GM19468 (cell line): Measurements from ENCODE around the gene GPR78.

Experiments used
- ATAC-seq: cut with Tn5 transposase; IDR thresholded peaks from one replicate; pipeline ENCODE4 v1.9.1; 2021; ENCODE audit warnings: mild to moderate bottlenecking, moderate library complexity, moderate number of reproducible peaks; ENCODE audit not compliant: unreplicated experiment; ENCODE audit errors: extremely low read depth

GPR78 gene

GRCh38 chr4:8580321-8581093 is at the start of gene GPR78:
TSS of gene GPR78 (plus strand) at chr4:8580392. CDS start at chr4:8580983, 591 bp downstream.
- ATAC-seq = no peak

DNA sequence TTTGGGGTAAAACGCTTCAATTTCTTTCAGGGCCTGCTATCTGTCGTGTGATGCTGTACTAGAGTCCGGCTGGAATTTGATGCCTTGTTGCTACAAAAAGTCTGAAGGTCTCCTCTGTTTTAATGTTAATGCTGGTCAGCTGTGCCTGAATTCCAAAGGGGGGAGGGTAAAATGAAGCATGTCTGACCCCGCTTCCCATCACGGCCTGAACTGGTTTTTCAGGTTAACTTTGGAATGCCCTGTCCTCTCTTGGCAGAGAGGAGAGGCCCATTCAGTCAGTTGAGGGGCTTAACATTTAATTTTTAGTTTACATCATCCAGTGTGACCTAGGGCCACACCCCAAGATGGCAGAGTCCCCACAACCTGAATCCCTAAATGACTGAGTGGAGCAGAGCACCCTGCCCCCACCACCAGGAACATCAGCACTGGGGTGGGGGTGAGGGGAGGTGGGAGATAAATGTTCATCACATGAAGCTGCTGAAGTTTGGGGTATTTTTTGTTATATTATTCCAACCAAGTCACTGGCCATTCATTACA is 47.9 kb upstream of the GPR78 start:
- ATAC-seq = no peak

DNA sequence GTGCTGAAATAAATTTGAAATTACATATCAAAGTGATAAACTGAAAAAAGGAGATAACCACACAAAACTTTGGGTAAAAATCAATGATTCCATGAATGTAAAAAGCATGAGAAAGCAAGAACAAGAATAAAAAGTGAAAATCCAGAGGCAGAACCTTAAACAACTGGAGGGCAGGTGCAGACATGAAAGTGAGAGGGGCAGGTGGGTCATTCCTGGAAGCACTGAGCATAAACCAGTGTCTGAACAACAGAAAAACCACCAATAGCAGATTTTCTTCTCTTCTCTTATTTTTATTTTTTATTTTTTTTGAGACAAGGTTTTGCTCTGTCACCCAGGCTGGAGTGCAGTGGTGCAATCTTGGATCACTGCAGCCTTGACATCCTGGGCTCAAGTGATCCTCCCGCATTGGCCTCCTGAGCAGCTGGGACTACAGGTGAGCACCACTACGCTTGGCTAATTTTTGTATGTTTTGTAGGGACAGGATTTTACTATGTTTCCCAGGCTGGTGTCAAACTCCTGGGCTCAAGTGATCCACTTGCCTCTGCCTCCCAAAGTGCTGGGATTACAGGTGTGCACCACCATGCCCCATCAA is 46.8 kb upstream of the GPR78 start:
- ATAC-seq = no peak

DNA sequence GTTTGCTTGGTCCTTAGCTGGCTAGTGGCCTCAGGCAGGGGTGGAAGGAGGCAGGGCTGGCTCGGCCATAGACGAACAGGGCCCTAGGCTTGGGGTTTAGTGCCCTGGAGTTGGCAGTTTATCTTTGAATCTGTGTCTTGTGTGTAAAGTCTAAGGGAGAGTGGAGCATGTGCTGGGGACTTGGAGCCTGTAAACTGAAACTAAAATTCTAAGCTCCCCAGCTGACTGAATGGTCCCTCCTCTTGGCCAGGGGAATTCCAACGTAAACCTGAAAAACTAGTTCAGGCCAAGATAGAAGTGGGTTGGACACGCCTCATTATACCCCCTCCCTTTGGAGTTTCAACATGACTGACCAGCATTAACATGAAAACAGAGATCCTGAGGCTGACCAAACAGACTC is 46.1 kb upstream of the GPR78 start:
- ATAC-seq = peak; percentile 71

- ATAC-seq = no peak
Measured at GRCh38 chr4:8534611-8535010, 45.6 kb upstream of the GPR78 start.

- ATAC-seq = no peak
Measured at GRCh38 chr4:8536467-8536866, 43.7 kb upstream of the GPR78 start.

DNA sequence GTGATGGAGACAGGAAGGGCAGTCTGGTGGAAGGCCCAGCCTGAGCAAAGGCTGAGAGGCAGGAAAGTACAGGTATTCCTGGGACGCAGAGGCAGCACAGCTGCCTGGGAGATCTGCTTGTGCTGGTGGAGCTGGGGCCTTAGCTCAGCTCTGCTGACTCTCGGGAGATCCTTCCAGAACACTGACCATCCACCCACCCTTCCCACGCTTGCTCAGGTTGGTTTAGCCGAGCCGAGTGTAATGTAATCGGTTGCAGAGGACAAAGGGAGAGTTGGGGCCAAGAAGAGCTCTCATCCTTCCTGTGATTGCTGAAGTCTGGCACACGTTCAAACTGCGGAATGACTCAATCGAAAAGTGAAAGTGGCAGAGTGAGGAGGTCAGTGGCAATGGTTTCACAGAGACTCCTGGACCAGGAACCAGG is 43.1 kb upstream of the GPR78 start:
- ATAC-seq = no peak

GRCh38 chr4:8538076-8538702 is 42.0 kb upstream of the GPR78 start:
- ATAC-seq = no peak

DNA sequence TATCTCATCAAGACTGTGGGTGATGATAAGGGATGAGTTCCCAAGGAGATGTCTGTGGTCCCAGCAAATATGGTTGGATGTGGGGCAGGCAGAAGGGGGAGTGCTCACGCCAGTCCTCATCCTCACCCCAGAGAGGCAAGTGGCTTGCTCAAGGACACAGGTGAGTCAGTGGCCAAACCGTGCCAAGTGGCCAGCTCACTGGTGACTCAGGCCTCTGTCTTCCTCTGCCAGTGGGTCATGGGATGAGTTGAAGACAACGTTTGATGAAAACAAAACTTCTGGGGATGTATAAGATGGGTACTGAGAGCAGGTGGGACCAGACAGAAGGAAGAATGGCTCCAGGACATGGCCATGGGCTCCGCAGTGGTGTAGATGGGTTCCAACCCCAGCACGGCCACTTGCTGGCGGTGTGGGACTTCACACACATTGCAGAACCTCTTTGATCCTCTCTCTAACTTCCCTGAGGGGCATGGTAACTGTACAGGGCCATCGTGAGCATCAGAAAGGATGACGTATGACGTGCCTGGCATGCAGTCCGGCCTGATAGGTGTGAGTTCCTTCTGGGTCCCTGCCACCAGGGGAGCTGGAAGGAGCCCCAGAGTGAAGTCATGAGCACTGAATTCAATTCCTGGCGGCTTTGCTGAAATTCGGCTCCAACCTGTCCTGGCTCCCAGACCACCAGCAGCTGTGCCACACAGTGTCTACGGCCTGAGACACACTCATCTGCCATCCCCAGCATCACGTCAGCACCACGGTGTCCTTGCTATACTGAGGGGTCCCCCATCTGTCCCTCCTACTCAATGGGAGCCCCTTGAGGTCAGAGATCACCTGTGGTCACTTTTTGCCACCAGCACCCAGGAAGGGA is 41.3 kb upstream of the GPR78 start:
- no peak for ATAC-seq

- ATAC-seq = no peak
Measured at GRCh38 chr4:8539661-8540060, 40.5 kb upstream of the GPR78 start.

GRCh38 chr4:8540072-8540471 is 40.1 kb upstream of the GPR78 start:
- no peak for ATAC-seq

- ATAC-seq = no peak
Measured at GRCh38 chr4:8540586-8540985, 39.6 kb upstream of the GPR78 start.

- no peak for ATAC-seq
Measured at GRCh38 chr4:8540991-8541390, 39.2 kb upstream of the GPR78 start.

DNA sequence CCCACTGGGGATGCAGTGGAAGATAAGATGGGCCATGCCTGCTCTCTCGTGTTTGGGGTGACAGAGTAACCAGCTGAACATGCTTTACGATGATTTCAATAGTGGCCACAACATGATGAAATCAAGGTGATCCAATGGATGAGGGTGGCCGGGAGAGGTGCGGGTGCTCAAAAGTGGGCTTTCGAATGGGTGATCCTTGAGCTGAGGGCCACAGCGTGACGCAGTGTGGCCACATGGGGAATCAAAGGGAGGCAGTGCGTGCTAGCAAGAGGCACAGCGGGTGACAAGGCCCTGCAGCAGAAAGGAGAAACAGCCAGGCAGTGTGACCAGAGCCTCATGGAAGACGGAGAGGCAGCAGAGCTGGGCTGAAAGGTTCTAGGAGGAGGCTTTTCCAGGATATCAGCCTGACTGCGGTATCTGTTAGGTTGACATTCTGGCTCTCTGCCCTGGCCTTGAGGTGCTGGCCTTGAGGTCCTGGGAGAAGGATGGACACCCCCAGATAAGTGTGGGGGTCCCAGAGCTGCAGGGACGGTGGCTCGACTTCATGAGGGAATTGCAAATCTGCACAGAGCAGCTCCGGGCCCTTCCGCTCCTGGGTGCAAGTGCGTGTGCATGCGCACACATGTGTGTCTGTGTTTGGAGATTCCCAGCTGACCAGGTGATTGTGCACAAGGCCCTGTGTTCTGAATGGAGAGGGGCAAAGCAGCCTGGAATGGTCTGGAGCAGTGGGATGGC is 38.0 kb upstream of the GPR78 start:
- ATAC-seq = no peak

- no peak for ATAC-seq
Measured at GRCh38 chr4:8542776-8543525, 37.2 kb upstream of the GPR78 start.

DNA sequence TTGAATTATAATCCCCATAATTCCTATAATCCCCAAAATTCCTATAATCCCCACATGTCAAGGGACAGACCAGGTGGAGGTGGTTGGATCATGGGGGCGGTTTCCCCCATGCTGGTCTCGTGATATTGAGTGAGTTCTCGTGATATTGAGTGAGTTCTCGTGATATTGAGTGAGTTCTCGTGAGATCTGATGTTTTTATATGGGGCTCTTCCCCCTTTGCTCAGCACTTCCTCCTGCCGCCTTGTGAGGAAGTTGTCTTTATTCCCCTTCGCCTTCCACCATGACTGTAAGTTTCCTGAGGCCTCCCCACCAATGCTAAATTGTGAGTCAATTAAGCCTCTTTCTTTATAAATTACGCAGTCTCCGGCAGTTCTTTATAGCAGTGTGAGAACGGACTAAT is 36.6 kb upstream of the GPR78 start:
- no peak for ATAC-seq

DNA sequence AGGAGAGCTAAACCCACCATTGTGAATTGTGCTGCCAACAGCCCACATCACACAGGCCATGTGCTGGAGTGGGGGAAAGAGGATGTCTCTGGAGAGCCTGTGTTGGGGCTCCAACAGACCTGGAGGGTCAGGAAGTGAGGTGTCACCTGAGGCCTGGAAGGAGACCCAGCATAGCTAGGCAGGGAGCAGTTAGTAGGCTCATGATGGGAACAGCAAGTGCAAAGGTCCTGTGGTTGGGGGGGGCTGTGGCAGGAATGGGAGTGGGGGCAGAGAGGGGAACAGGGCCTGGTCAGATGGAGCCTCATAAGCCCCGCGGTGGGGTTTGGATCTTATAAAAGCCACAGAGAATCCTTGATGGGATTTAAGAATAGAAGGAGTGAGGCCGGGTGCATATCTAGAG is 35.9 kb upstream of the GPR78 start:
- no peak for ATAC-seq

DNA sequence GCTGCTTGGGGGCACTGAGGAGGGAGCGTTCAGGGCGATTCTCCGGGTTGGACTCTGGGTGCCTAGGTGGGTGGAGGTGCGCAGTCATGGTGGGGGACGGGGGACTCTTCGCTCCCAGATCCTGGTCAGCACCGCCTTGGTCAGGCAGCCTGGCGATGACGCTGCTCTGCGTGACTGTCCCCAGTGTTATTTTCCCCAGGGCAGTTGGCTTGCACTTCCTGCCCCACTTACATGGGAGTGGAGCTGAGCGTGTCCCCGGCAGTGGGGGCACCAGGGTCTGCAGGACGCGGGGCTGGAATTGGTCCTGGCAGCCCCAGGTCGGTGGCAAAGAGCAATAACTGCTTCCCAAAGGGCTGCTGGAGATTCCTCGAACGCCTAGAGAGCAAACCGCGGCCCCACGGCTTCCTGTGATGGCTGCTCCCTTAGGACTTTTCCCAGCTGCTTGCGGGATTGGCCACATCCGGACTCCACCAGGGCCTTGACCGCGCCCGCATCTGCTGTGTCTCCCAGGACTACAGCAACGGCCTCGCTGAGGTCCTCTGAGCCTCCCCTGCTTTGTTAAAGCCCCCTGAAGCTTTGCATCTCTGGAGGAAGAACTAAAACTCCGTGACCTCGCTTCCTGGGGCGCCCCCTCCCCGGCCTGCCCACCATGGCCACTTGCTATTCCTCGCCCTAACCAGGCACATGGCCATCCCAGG is 35.3 kb upstream of the GPR78 start:
- no peak for ATAC-seq

DNA sequence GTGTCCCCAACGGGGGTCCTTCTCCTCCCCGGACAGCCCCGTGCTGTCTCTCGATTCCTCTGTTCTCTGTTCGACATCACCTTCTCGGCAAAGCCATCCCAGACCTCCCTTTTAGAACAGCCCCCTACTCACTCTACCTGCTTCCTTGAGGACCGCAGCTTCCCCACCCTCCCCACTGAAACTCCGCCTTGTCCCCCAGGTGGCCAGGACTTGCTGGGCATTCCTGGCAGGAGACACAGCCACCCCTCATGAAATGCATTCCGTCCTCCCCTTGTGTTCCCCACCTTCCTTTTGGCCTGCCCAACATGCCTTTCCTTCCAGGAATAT is 34.8 kb upstream of the GPR78 start:
- no peak for ATAC-seq
